Panc1 (cell line): Measurements from ENCODE around the gene ZBTB18.

ENCODE experiments used
- CTCF ChIP-seq: fragments of 450-650 bp; IDR thresholded peaks from 2 replicates; pipeline ENCODE4 v1.5.1; 2017; ENCODE audit warnings: mild to moderate bottlenecking
- POLR2AphosphoS5 ChIP-seq: IDR thresholded peaks from 2 replicates; pipeline ENCODE4 v1.6.1; 2012; ENCODE audit warnings: mild to moderate bottlenecking, low read depth, low read length, moderate library complexity
- REST ChIP-seq, 2 experiments: IDR thresholded peaks; 2 replicates each; pipeline ENCODE4 v1.6.1; 2011 to 2012; ENCODE audit warnings: low read depth in 2 of 2, control low read depth in 1 of 2, low read length in 1 of 2, mild to moderate bottlenecking in 1 of 2, moderate library complexity in 1 of 2; ENCODE audit not compliant: insufficient read depth in 1 of 2
- SIN3A ChIP-seq: IDR thresholded peaks from 2 replicates; pipeline ENCODE4 v1.6.1; 2012; ENCODE audit warnings: low read depth, mild to moderate bottlenecking, low read length, moderate library complexity, borderline replicate concordance; ENCODE audit not compliant: insufficient read depth

GRCh38 chr1:244011271-244011670 is 39.8 kb upstream of the ZBTB18 start:
- TF ChIP-seq SIN3A: no peak
- TF ChIP-seq CTCF: no peak
- TF ChIP-seq REST (IDR thresholded peaks at IDR 0.05; ENCODE audit: insufficient read depth in 1 of 2, low read depth in 2 of 2, low read length in 1 of 2): no peak
- no peak for TF ChIP-seq POLR2AphosphoS5
